ENCODE data around the gene CES4A.
"Not testable (repeated sequence)": the region's sequence is repeated elsewhere in the genome, so short reads cannot be mapped to it uniquely, and the experiment has no call there.

The CES4A gene

DNA sequence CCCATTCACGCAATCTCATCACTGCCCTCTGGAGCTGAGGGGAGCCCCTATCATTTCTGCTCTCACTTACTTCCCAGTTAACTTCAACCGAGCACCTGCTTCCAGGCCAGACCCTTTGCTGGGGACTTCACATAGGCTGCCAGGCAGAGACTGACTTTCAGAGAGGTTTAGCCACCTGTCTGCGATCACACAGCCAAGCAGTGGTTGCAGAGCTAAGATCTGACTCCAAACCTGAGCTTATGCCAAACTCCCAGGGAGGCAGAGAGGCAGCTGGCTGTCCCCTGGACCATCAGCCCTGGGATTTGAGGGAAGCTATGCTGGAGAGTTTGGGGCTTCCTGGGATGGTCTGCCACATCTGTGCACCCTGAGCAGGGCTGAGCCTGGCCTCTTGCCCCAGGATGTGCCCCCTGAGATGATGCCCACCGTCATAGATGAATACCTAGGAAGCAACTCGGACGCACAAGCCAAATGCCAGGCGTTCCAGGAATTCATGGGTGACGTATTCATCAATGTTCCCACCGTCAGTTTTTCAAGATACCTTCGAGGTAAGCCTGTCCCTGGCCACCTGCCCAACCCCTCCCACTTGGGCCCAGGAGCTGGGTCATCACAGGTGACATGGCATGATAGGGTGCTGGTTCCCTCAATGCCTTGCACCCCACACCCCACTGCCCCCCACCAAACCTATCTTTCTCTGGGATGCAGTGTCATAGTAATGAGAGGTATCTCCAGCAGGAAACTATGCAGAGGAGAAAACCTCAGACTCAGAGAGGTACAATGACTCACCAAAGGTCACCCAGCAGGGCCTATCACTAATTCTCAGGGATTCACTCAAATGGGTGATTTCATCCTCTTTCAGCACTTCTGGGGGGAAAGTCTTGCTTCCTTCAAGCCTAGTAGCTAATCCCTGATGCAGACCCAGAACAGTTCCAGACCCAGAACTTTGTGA is 17.3 kb upstream of the CES4A start:
- H3K4me3 Mint-ChIP-seq = no peak overlapping the region
- peaks cover 14% of the 10 kb centered on the region for H3K4me1 Mint-ChIP-seq (ENCODE audit: low read depth)
- H3K27me3 Mint-ChIP-seq = no peaks in the 10 kb centered on the region
- no peaks in the 10 kb centered on the region for H3K9me3 Mint-ChIP-seq
- no peak overlapping the region for H3K27ac Mint-ChIP-seq
- no peaks in the 10 kb centered on the region for H3K36me3 Mint-ChIP-seq (ENCODE audit: low read depth)

DNA sequence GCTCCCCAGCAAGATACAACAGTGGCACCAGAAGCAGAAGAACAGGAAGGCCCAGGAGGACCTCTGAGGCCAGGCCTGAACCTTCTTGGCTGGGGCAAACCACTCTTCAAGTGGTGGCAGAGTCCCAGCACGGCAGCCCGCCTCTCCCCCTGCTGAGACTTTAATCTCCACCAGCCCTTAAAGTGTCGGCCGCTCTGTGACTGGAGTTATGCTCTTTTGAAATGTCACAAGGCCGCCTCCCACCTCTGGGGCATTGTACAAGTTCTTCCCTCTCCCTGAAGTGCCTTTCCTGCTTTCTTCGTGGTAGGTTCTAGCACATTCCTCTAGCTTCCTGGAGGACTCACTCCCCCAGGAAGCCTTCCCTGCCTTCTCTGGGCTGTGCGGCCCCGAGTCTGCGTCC is 15.4 kb upstream of the CES4A start:
- no peak overlapping the region for H3K27ac Mint-ChIP-seq
- H3K9me3 Mint-ChIP-seq = no peaks in the 10 kb centered on the region
- H3K36me3 Mint-ChIP-seq (ENCODE audit: low read depth) = no peaks in the 10 kb centered on the region
- H3K4me1 Mint-ChIP-seq (ENCODE audit: low read depth) = peaks cover 20% of the 10 kb centered on the region
- H3K4me3 Mint-ChIP-seq = no peak overlapping the region
- no peaks in the 10 kb centered on the region for H3K27me3 Mint-ChIP-seq

DNA sequence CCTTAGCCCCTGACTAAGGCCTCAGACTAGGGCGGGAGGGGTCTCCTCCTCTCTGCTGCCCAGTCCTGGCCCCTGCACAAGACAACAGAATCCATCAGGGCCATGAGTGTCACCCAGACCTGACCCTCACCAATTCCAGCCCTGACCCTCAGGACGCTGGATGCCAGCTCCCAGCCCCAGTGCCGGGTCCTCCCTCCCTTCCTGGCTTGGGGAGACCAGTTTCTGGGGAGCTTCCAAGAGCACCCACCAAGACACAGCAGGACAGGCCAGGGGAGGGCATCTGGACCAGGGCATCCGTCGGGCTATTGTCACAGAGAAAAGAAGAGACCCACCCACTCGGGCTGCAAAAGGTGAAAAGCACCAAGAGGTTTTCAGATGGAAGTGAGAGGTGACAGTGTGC is 14.7 kb upstream of the CES4A start:
- H3K4me3 Mint-ChIP-seq = no peak overlapping the region
- no peaks in the 10 kb centered on the region for H3K9me3 Mint-ChIP-seq

DNA sequence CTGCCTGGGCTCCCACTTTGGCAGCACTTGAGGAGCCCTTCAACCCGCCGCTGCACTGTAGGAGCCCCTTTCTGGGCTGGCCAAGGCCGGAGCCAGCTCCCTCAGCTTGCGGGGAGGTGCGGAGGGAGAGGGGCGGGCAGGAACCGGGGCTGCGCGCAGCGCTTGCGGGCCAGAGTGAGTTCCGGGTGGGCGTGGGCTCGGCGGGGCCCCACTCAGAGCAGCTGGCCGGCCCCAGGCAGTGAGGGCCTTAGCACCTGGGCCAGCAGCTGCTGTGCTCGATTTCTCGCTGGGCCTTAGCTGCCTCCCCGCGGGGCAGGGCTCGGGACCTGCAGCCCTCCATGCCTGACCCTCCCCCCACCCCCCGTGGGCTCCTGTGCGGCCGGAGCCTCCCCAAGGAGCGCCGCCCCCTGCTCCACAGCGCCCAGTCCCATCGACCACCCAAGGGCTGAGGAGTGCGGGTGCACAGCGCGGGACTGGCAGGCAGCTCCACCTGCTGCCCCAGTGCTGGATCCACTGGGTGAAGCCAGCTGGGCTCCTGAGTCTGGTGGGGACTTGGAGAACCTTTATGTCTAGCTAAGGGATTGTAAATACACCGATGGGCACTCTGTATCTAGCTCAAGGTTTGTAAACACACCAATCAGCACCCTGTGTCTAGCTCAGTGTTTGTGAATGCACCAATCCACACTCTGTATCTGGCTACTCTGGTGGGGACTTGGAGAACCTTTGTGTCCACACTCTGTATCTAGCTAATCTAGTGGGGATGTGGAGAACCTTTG is 14.0 kb upstream of the CES4A start:
- H3K9me3 Mint-ChIP-seq; H3K27me3 Mint-ChIP-seq; H3K4me3 Mint-ChIP-seq; H3K27ac Mint-ChIP-seq; H3K36me3 Mint-ChIP-seq (ENCODE audit: low read depth): not testable (repeated sequence)
- H3K4me1 Mint-ChIP-seq (ENCODE audit: low read depth) = peaks cover 24% of the 10 kb centered on the region

More for the DNA sequence above, 14.7 kb upstream of the CES4A start:
- Mint-ChIP-seq H3K27ac (no peak overlapping the region), H3K27me3 (no peaks in the 10 kb centered on the region), H3K4me1 (ENCODE audit: low read depth) (peaks cover 24% of the 10 kb centered on the region), H3K36me3 (ENCODE audit: low read depth) (no peaks in the 10 kb centered on the region)

DNA sequence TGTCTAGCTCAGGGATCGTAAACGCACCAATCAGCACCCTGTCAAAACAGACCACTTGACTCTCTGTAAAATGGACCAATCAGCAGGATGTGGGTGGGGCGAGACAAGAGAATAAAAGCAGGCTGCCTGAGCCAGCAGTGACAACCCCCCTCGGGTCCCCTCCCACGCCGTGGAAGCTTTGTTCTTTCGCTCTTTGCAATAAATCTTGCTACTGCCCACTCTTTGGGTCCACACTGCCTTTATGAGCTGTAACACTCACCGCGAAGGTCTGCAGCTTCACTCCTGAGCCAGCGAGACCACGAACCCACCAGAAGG is 13.5 kb upstream of the CES4A start:
- H3K4me1 Mint-ChIP-seq (ENCODE audit: low read depth) = peaks cover 24% of the 10 kb centered on the region
- not testable (repeated sequence) for H3K36me3 Mint-ChIP-seq (ENCODE audit: low read depth); H3K27me3 Mint-ChIP-seq

DNA sequence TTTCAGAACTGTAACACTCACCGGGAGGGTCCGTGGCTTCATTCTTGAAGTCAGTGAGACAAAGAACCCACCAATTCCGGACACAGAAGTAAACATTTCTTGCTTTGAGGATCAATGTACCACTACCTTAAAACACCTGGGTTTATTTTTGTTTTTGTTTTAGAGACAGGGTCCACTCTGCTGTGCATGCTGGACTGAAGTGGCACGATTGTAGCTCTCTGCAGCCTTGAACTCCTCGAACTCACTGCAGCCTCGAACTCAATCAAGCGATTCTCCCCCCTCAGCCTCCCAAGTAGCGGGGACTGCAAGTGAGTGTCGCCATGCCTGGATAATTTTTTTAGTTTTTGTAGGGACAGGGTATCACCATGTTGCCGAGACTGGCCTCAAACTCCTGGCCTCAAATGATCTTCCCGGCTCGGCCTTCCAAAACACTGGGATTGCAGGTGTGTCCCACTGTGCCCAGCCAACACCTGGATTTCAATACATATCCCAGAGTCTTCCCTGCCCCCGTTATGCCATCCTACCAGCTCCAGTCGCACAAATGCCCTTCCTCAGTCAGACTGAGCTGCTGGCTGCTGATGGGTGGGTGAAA is 13.0 kb upstream of the CES4A start:
- peak overlapping the region; percentile 57 for H3K4me3 Mint-ChIP-seq
- H3K9me3 Mint-ChIP-seq = no peaks in the 10 kb centered on the region
- H3K4me1 Mint-ChIP-seq (ENCODE audit: low read depth) = peaks cover 26% of the 10 kb centered on the region
- no peaks in the 10 kb centered on the region for H3K36me3 Mint-ChIP-seq (ENCODE audit: low read depth)
- H3K27ac Mint-ChIP-seq = no peak overlapping the region
- H3K27me3 Mint-ChIP-seq = no peaks in the 10 kb centered on the region

More for the DNA sequence above, 13.5 kb upstream of the CES4A start:
- Mint-ChIP-seq H3K4me3 (peak overlapping the region; percentile 57), H3K27ac (peak overlapping the region; percentile 61)
- H3K9me3 Mint-ChIP-seq = not testable (repeated sequence)

DNA sequence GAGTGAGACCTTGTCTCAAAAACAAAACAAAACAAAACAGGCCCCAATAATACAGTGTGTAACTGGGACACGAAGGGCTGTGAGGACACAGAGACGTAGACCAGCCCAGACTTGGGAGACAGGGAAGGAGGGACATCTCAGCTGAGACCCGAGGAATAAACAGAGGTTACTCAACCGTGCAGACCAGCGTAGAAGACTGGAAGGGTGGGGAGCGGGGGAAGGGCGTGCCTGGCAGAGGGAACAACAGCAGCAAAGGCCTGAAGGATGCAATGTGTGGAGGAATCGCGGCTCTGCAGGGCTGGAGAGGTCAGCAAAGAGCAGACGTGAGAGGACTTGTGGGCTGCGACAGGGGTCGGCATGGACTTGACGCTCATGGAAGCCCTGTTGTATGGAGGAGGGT is 11.6 kb upstream of the CES4A start:
- Mint-ChIP-seq H3K36me3 (ENCODE audit: low read depth) (no peaks in the 10 kb centered on the region), H3K4me1 (ENCODE audit: low read depth) (peaks cover 37% of the 10 kb centered on the region), H3K27ac (no peak overlapping the region), H3K9me3 (no peaks in the 10 kb centered on the region), H3K27me3 (no peaks in the 10 kb centered on the region), H3K4me3 (no peak overlapping the region)

DNA sequence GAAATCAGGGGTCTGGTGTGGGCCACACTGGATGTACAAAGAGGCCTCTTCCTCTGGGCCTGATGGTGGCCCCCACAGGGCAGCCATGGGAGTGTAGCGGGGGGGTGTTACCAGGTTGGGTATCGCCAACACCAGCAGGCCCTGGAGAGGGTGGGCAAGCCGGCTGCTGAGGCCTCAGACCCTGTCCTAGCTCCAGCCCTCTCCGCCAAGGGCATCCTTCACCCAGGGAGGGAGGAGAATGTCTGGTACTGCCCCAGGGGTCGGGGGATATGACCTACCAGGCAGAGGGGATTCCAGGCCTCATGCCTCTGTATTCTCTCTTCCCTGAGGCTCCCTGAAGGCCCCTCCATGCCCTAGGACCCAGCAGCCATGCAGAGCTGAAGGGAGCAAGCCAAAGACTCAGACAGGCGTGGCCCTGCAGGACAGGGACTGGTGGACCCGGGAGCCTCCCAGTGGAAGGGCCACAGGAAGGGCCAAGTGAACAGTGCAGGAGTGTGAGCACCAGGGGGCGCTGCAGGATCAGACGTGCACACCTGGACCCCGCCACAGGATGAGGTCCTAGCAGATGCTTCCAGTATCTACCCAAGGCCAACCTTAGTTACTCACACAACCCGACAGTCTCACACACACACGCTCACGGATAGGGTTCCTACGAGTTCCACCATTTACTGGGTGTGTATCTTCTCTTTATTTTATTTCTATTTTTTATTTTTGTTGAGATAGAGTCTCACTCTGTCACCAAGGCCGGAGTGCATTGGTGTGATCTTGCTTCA is 10.9 kb upstream of the CES4A start:
- no peak overlapping the region for H3K27ac Mint-ChIP-seq
- H3K9me3 Mint-ChIP-seq = no peaks in the 10 kb centered on the region
- H3K27me3 Mint-ChIP-seq = no peaks in the 10 kb centered on the region
- peaks cover 41% of the 10 kb centered on the region for H3K4me1 Mint-ChIP-seq (ENCODE audit: low read depth)
- no peaks in the 10 kb centered on the region for H3K36me3 Mint-ChIP-seq (ENCODE audit: low read depth)
- no peak overlapping the region for H3K4me3 Mint-ChIP-seq

DNA sequence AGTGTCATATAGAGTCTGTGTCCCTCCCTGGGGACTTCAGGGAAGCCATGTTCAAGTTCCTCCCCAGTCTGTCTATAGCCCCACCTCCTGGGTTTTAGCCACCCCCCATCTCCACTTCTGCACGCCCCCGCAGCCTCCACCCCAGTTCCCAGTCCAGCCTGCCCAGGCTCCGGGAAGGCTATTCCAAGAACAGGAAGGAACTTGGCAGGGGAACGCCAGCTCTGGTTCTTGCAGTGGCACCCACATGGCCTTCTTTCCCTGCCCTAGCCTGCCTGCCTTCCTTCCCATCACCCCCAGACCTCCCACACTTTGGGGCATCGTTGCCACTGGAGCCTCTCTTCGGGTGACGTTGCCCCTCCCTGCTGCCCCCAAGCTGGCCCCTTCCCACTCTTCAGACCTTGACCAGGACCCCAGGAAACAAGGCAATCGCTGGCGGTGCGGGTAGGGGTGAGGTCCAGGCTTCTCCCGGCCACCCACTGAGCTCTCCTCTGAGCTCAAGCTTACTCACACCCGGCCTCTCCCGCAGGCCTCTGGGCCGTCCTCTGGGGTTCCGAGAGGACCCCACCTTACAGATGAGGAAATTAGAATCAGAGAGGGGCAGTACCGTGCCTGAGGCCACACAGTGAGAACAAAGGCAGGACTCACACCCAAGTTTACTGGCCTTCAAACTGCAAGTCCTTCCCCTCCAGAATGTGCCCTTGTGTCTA is 9.2 kb upstream of the CES4A start:
- Mint-ChIP-seq H3K4me3 (no peak overlapping the region), H3K9me3 (no peaks in the 10 kb centered on the region), H3K27me3 (no peaks in the 10 kb centered on the region), H3K4me1 (ENCODE audit: low read depth) (peaks cover 51% of the 10 kb centered on the region), H3K27ac (no peak overlapping the region), H3K36me3 (ENCODE audit: low read depth) (no peaks in the 10 kb centered on the region)

DNA sequence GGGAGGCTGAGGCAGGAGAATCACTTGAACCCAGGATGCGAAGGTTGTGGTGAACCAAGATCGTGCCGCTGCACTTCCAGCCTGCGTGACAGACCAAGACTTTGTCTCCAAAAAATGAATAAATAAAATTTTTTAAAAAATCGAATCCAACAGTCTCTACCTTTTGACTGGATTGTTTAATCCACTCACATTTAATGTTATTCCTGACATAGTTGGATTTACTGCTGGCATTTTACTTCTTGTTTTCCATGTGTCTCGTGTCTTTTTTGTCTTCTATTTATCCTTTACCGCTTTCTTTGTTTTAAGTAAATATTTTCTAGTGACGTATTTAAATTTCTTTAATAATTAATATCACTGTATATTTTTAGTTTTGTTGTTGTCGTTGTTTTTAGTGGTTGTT is 5.4 kb upstream of the CES4A start:
- no peaks in the 10 kb centered on the region for H3K27me3 Mint-ChIP-seq
- peaks cover 46% of the 10 kb centered on the region for H3K4me1 Mint-ChIP-seq (ENCODE audit: low read depth)
- H3K9me3 Mint-ChIP-seq = no peaks in the 10 kb centered on the region

DNA sequence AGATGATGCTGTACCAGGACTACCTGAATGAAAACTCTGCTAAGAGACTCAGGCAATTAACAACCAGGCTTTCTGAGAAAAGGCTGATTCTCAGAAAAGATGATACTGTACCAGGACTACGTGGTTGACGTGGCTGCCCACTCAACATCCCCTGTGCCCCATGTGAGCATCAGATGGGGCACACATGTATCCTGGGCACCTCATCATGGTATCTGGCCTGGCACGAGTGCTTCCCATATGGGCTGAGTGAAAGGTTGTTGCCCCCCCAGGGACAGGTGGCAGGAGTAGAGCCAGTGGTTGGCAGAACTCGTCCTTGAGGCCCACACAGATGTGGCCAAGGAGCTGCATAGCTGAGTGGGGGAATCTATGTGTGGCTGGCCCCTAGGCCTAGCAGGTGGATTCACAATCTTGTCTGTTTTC is 3.5 kb upstream of the CES4A start:
- H3K36me3 Mint-ChIP-seq (ENCODE audit: low read depth) = no peaks in the 10 kb centered on the region
- peak overlapping the region; percentile 58 for H3K4me3 Mint-ChIP-seq
- H3K27ac Mint-ChIP-seq = peak overlapping the region; percentile 98
- H3K27me3 Mint-ChIP-seq = no peaks in the 10 kb centered on the region
- peaks cover 42% of the 10 kb centered on the region for H3K4me1 Mint-ChIP-seq (ENCODE audit: low read depth)
- no peaks in the 10 kb centered on the region for H3K9me3 Mint-ChIP-seq

More for the DNA sequence above, 5.4 kb upstream of the CES4A start:
- H3K4me3 Mint-ChIP-seq = no peak overlapping the region
- no peaks in the 10 kb centered on the region for H3K36me3 Mint-ChIP-seq (ENCODE audit: low read depth)
- H3K27ac Mint-ChIP-seq = no peak overlapping the region

DNA sequence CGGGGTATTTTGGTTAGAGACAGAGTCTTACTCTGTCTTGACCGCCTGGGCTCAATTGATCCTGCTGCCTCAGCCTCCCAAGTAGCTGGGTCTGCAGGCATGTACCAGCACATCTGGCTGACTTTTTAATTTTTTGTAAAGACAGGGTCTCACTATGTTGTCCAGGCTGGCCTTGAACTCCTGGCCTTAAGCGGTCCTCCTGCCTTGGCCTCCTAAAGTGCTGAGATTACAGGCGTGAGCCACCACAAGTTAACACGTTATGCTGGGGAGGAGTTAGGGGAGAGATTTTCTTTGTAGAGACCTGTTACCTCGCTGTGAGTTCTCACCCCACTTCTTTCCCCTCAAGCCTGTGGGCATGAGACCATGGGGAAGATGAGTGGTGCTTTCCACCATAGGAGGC is 1.8 kb upstream of the CES4A start:
- H3K27me3 Mint-ChIP-seq = no peaks in the 10 kb centered on the region
- peak overlapping the region; percentile 58 for H3K27ac Mint-ChIP-seq
- H3K4me3 Mint-ChIP-seq = no peak overlapping the region
- peaks cover 29% of the 10 kb centered on the region for H3K4me1 Mint-ChIP-seq (ENCODE audit: low read depth)
- no peaks in the 10 kb centered on the region for H3K36me3 Mint-ChIP-seq (ENCODE audit: low read depth)
- H3K9me3 Mint-ChIP-seq = no peaks in the 10 kb centered on the region

DNA sequence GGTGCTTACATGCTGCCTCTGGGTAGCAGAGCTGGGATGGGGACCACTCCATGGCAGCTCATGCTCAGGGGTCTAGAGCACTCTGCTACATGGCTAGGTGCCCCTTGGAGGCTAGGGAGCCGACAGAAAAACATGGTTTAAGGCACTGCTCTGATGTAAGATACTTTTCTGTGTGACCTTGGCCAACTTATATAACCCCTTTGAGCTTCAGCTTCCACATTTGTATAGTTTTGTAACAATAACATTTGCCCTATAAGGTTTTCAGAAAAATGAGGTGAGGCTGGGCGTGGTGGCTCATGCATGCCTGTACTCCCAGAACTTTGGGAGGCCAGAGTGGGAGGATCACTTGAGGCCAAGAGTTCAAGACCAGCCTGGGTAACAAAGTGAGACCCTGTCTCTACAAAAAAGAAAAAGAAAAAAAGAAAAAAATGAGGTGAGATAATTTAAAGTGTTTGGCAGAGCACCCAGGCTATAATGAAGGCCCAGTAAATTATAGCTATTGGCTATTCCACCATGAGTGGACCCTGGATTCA is 3.2 kb downstream of the CES4A start:
- Mint-ChIP-seq H3K4me3 (no peak overlapping the region), H3K36me3 (ENCODE audit: low read depth) (no peaks in the 10 kb centered on the region), H3K9me3 (no peaks in the 10 kb centered on the region), H3K27me3 (no peaks in the 10 kb centered on the region), H3K27ac (no peak overlapping the region), H3K4me1 (ENCODE audit: low read depth) (no peaks in the 10 kb centered on the region)

DNA sequence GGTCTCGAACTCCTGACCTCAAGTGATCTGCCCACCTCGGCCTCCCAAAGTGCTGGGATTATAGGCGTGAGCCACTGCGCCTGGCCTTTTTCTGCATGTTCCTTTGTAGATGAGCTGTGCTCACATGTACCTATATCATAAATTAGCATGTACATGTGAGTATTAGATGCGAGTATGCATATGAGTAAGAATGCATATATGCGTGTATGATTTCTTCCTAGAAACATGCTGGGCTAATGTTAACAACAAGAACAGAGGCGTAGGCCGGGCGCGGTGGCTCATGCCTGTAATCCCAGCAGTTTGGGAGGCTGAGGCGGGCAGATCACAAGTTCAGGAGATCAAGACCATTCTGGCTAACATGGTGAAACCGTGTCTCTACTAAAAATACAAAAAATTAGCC is 5.2 kb downstream of the CES4A start:
- H3K27me3 Mint-ChIP-seq; H3K36me3 Mint-ChIP-seq (ENCODE audit: low read depth); H3K27ac Mint-ChIP-seq; H3K9me3 Mint-ChIP-seq; H3K4me1 Mint-ChIP-seq (ENCODE audit: low read depth); H3K4me3 Mint-ChIP-seq: not testable (repeated sequence)
